Measurements from ENCODE around the gene MYO1H.
A peak's percentile ranks its signal among the peaks of the same experiment; 100 is the strongest.
"Not testable (repeated sequence)": the region's sequence is repeated elsewhere in the genome, so short reads cannot be mapped to it uniquely, and the experiment has no call there.

MYO1H gene

GRCh38 chr12:109347589-109347988 lies at the start of gene MYO1H:
Gene MYO1H (plus strand): TSS chr12:109347900. CDS start chr12:109347961, 61 bp downstream.
- DNase-seq = no peak

- no peak for DNase-seq
Observed at GRCh38 chr12:109299849-109300248, 47.9 kb upstream of the MYO1H start.

- no peak for DNase-seq
Observed at GRCh38 chr12:109301643-109302168, 46.0 kb upstream of the MYO1H start.

- peak; percentile 9 for DNase-seq
Observed at GRCh38 chr12:109302358-109302757, 45.3 kb upstream of the MYO1H start.

GRCh38 chr12:109302770-109303169 lies 44.9 kb upstream of the MYO1H start:
- DNase-seq = no peak

GRCh38 chr12:109304485-109304884 lies 43.2 kb upstream of the MYO1H start:
- peak; percentile 6 for DNase-seq

GRCh38 chr12:109305547-109305946 lies 42.2 kb upstream of the MYO1H start:
- DNase-seq = no peak

- DNase-seq = no peak
Observed at GRCh38 chr12:109307051-109307450, 40.6 kb upstream of the MYO1H start.

- peak; percentile 61 for DNase-seq
Observed at GRCh38 chr12:109308534-109309380, 38.9 kb upstream of the MYO1H start, which contains the start of gene FOXN4. Gene FOXN4 (minus strand): TSS chr12:109309284. CDS start chr12:109308321, 963 bp downstream.

- peak; percentile 65 for DNase-seq
Observed at GRCh38 chr12:109309381-109310246, 38.1 kb upstream of the MYO1H start.

GRCh38 chr12:109310247-109311125 lies 37.2 kb upstream of the MYO1H start:
- DNase-seq = peak; percentile 88

GRCh38 chr12:109321294-109321693 lies 26.4 kb upstream of the MYO1H start:
- DNase-seq = not testable (repeated sequence)

- no peak for DNase-seq
Observed at GRCh38 chr12:109329003-109329402, 18.7 kb upstream of the MYO1H start.

- DNase-seq = peak; percentile 87
Observed at GRCh38 chr12:109329686-109330085, 18.0 kb upstream of the MYO1H start.

- no peak for DNase-seq
Observed at GRCh38 chr12:109330282-109331230, 17.1 kb upstream of the MYO1H start.

- no peak for DNase-seq
Observed at GRCh38 chr12:109331301-109331952, 16.3 kb upstream of the MYO1H start.

GRCh38 chr12:109334887-109335286 lies 12.8 kb upstream of the MYO1H start:
- no peak for DNase-seq

GRCh38 chr12:109336593-109336992 lies 11.1 kb upstream of the MYO1H start:
- DNase-seq = no peak

- no peak for DNase-seq
Observed at GRCh38 chr12:109343677-109344076, 4.0 kb upstream of the MYO1H start.

GRCh38 chr12:109345428-109345827 lies 2.3 kb upstream of the MYO1H start:
- DNase-seq = no peak

GRCh38 chr12:109346920-109347319 lies 780 bp upstream of the MYO1H start:
- DNase-seq = no peak
